Stomach (tissue), 9 donors: Measurements from ENCODE around the gene HSPB7. TPM values are rescaled to one million over a fixed set of nuclear protein-coding genes. Genes with fewer than 3 reads are reported as not detected.
"Not testable (repeated sequence)": the region's sequence is repeated elsewhere in the genome, so short reads cannot be mapped to it uniquely, and the experiment has no call there.

Source experiments
- DNase-seq, 2 donors: peaks; one replicate each; pipeline versions ENCODE4 v3.0.0 to v3.0.0-alpha.2; 2013 to 2019
- H3K27ac ChIP-seq, 5 donors: fragments of 200-600 bp in 4 of 5; sonication (generic) in 4 of 5; one replicate each; pipeline ENCODE4 v1.5.1; 2013 to 2019; ENCODE audit warnings: mild to moderate bottlenecking in 1 of 5, moderate library complexity in 1 of 5
- H3K27me3 ChIP-seq, 3 donors: fragments of 200-600 bp; sonication (generic); one replicate each; pipeline ENCODE4 v1.5.1; 2017 to 2019; ENCODE audit warnings: mixed run types in 1 of 3
- H3K36me3 ChIP-seq, 4 donors: fragments of 200-600 bp; sonication (generic); 1 replicate in 3 of 4; 2 replicates in 1 of 4; pipeline ENCODE4 v1.5.1; 2016 to 2019
- H3K4me1 ChIP-seq, 4 donors: fragments of 200-600 bp; sonication (generic); one replicate each; pipeline ENCODE4 v1.5.1; 2016 to 2019
- H3K4me3 ChIP-seq, 4 donors: fragments of 200-600 bp; sonication (generic) in 3 of 4; one replicate each; pipeline ENCODE4 v1.5.1; 2016 to 2019; ENCODE audit warnings: mild to moderate bottlenecking in 1 of 4
- H3K9me3 ChIP-seq, 4 donors: fragments of 200-600 bp; sonication (generic); one replicate each; pipeline ENCODE4 v1.5.1; 2016 to 2019
- CTCF ChIP-seq, 7 experiments: fragments of 450-650 bp in 4 of 7; fragments of 200-600 bp in 3 of 7; sonication (generic) in 3 of 7; IDR thresholded peaks; one replicate each; pipeline ENCODE4 v1.5.1; 2016 to 2019; ENCODE audit warnings: antibody characterized with exemption in 7 of 7, control low read depth in 2 of 7, mild to moderate bottlenecking in 1 of 7
- EP300 ChIP-seq: sonication (generic); formaldehyde crosslinking; IDR thresholded peaks from one replicate; pipeline ENCODE4 v1.6.1; 2017; ENCODE audit warnings: antibody characterized with exemption
- POLR2A ChIP-seq, 4 donors: fragments of 450-650 bp; IDR thresholded peaks; one replicate each; pipeline ENCODE4 v1.6.1; 2016; ENCODE audit warnings: antibody characterized with exemption in 4 of 4, control low read depth in 2 of 4, mild to moderate bottlenecking in 1 of 4, moderate library complexity in 1 of 4
- POLR2AphosphoS5 ChIP-seq, 3 donors: sonication (generic); formaldehyde crosslinking; IDR thresholded peaks; one replicate each; pipeline ENCODE4 v1.6.1; 2016; ENCODE audit warnings: antibody characterized with exemption in 3 of 3
- WGBS, 5 donors: extraction: QIAGEN DNeasy Blood & Tissue Kit in 3 of 5; methylation state at CpG; one replicate each; pipeline versions ENCODE4 v1.1.5 to v1.1.7; 2013 to 2018; 5-methylcytosine and 5-hydroxymethylcytosine counted together
- intact Hi-C: fragments of 100-400 bp; cut with DNase I; formaldehyde crosslinking; loops from one replicate; pipeline ENCODE4 v1.15.1; 2023; ENCODE audit warnings: low total_unique reads
- polyA plus RNA-seq, 3 donors: library from polyadenylated mRNA; stranded (reverse); fragments of 200-250 nt; gene quantifications; one replicate each; pipeline ENCODE4 v1.2.3, GENCODE V29; 2013
- total RNA-seq, 5 donors: library from RNA; depleted of rRNA; stranded (reverse); fragments of >200 nt; gene quantifications; one replicate each; pipeline versions ENCODE4 v1.1.0 to v1.2.3, GENCODE V29; 2014 to 2016
- donor health status: healthy with polysubstance abuse.
- donor health status: Bipolar disorder and iron deficiency.
- donor health status: healthy.

The HSPB7 gene
- total and polyA plus RNA-seq, 8 donors = 9.9 to 83.5 (median 23.8) TPM

- WGBS, 5 donors = 57 to 100% (median 90%) methylated on average over 1 of the region's 1 CpG
- peaks cover 0 to 38% (median 17%) of the 10 kb centered on the region in 3 donors for H3K27me3 ChIP-seq
- intact Hi-C loops = no loop called here
- H3K9me3 ChIP-seq = no peaks in the 10 kb centered on the region
- TF ChIP-seq EP300 (no peak), CTCF (IDR thresholded peaks at IDR 0.05) (no peak), POLR2AphosphoS5 (IDR thresholded peaks at IDR 0.05) (no peak), POLR2A (IDR thresholded peaks at IDR 0.05) (no peak)
- DNase-seq = no peak
- H3K4me1 ChIP-seq = peaks cover 9 to 23% (median 19%) of the 10 kb centered on the region in 4 donors
- H3K36me3 ChIP-seq = no peaks in the 10 kb centered on the region
- H3K27ac ChIP-seq = no peak overlapping the region
- no peak overlapping the region for H3K4me3 ChIP-seq
Measured at GRCh38 chr1:16029288-16029687, 11.4 kb upstream of the HSPB7 start.

GRCh38 chr1:16029003-16029268 lies 11.1 kb upstream of the HSPB7 start:
- DNase-seq, H3K27ac ChIP-seq, H3K4me3 ChIP-seq, H3K36me3 ChIP-seq, H3K9me3 ChIP-seq, intact Hi-C loops: not testable (repeated sequence)
- peaks cover 0 to 38% (median 17%) of the 10 kb centered on the region in 3 donors for H3K27me3 ChIP-seq
- H3K4me1 ChIP-seq = peaks cover 9 to 23% (median 19%) of the 10 kb centered on the region in 4 donors
- WGBS, 5 donors = 63 to 86% (median 72%) methylated on average over 6 to 13 of the region's 13 CpGs

- Histone ChIP-seq H3K36me3 (no peaks in the 10 kb centered on the region), H3K27me3 (peaks cover 0 to 38% (median 17%) of the 10 kb centered on the region in 3 donors), H3K9me3 (no peaks in the 10 kb centered on the region), H3K4me1 (peaks cover 9 to 23% (median 19%) of the 10 kb centered on the region in 4 donors), H3K27ac (no peak overlapping the region), H3K4me3 (no peak overlapping the region)
- DNase-seq = no peak
- WGBS, 5 donors = 57 to 61% (median 61%) methylated on average over 18 to 19 of the region's 19 CpGs
- intact Hi-C loops = no loop called here
- TF ChIP-seq POLR2A (IDR thresholded peaks at IDR 0.05) = no peak
- no peak for TF ChIP-seq POLR2AphosphoS5 (IDR thresholded peaks at IDR 0.05)
- no peak for TF ChIP-seq CTCF (IDR thresholded peaks at IDR 0.05)
- no peak for TF ChIP-seq EP300
Measured at GRCh38 chr1:16028237-16029002, 10.6 kb upstream of the HSPB7 start.

GRCh38 chr1:16026723-16027484 lies 9.1 kb upstream of the HSPB7 start:
- Histone ChIP-seq H3K4me3 (peak overlapping the region; percentile 30 to 34 (median 31)), H3K36me3 (no peaks in the 10 kb centered on the region), H3K27ac (peak overlapping the region in 1 of 5 donors; percentile 65), H3K9me3 (no peaks in the 10 kb centered on the region), H3K4me1 (peaks cover 9 to 14% (median 12%) of the 10 kb centered on the region in 4 donors), H3K27me3 (peaks cover 0 to 37% (median 17%) of the 10 kb centered on the region in 3 donors)
- WGBS, 5 donors = 11 to 24% (median 13%) methylated on average over 9 to 33 of the region's 33 CpGs
- TF ChIP-seq CTCF (IDR thresholded peaks at IDR 0.05) (no peak), POLR2AphosphoS5 (IDR thresholded peaks at IDR 0.05) (no peak), POLR2A (IDR thresholded peaks at IDR 0.05) (no peak), EP300 (no peak)
- intact Hi-C loops = no loop called here
- peak; percentile 37 to 68 for DNase-seq

- Histone ChIP-seq H3K4me3 (peak overlapping the region in 1 of 4 donors; percentile 31), H3K4me1 (peaks cover 9 to 19% (median 14%) of the 10 kb centered on the region in 4 donors), H3K27ac (peak overlapping the region in 1 of 5 donors; percentile 65), H3K27me3 (peaks cover 0 to 31% (median 17%) of the 10 kb centered on the region in 3 donors)
- DNase-seq, H3K9me3 ChIP-seq, H3K36me3 ChIP-seq, intact Hi-C loops: not testable (repeated sequence)
- WGBS, 5 donors = 40 to 46% (median 42%) methylated on average over 6 to 10 of the region's 10 CpGs; no CpG with 5 or more reads in 1 of the 5 donors
Measured at GRCh38 chr1:16026302-16026701, 8.5 kb upstream of the HSPB7 start.
